SK-N-SH treated with all-trans-retinoic acid at 6 μM for 48 hours (cell line): ENCODE data around the gene CBLN3.

Experiments used
- OSR1 ChIP-seq: fragments of 250-450 bp; sonication (Bioruptor Pico); IDR thresholded peaks from 2 replicates; pipeline ENCODE4 v1.8.0; 2022; ENCODE audit warnings: moderate library complexity, mild to moderate bottlenecking, inconsistent platforms
- PATZ1 ChIP-seq: fragments of 250-450 bp; sonication (Bioruptor Pico); IDR thresholded peaks from 2 replicates; pipeline ENCODE4 v1.8.0; 2020; ENCODE audit warnings: mild to moderate bottlenecking, moderate library complexity, borderline replicate concordance
- POU6F1 ChIP-seq: fragments of 250-450 bp; sonication (Bioruptor Pico); IDR thresholded peaks from 2 replicates; pipeline ENCODE4 v1.8.0; 2021; ENCODE audit warnings: low read depth, mild to moderate bottlenecking, moderate library complexity, borderline replicate concordance
- ZNF8 ChIP-seq: fragments of 450-650 bp; formaldehyde crosslinking; IDR thresholded peaks from 2 replicates; pipeline ENCODE4 v1.5.0; 2020; ENCODE audit warnings: mild to moderate bottlenecking, moderate library complexity

DNA sequence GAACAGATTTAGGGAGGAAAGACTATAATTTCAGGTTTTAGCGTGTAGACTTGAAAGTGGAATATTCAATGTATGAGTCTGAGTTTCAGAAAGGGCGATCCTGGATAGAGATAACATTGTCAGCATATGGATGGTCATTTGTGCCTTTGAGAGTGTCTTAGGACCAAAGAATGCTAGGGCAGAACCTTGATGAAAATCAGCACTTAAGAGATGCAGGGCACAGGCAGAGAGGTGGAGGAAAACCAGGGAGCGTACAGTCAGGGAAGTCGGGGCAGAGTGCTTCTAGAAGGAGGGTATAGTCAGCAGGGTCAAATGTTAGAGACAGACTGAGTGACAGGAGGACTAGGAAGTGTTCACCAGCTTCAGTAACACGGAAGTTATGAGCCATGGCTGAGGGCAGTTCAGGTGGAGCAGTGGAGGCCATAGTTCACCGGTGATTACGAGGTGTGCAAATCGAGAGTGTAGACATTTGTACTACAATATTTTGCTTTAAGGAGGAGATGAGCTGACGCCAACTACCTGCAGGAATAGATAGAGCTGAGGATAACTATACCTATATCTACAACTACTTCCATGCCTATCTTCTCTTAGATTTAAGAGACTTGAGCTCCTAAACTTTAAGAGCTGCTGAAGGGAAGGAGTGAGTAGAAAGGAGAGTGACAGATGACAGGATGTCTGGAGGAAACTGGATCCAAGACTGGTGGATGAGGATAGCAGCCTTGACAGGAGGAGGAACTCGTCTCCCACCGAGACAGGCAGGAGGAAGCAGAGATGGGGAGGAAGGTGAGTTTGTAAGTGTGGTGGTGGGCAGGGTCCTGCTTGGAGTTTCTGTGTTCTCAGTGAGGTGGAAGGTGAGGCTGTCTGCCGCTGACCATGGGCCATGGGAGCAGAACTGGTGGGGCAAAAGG, 6.5 kb downstream of the CBLN3 start:
- TF ChIP-seq ZNF8 (CRISPR knock-in tag) (no peak), PATZ1 (no peak), OSR1 (CRISPR knock-in tag) (no peak), POU6F1 (CRISPR knock-in tag) (no peak)
